ENCODE data around the gene EGF. TPM values are rescaled to one million over a fixed set of nuclear protein-coding genes. Genes with fewer than 3 reads are reported as not detected.

Gene EGF
- under 1 TPM in 2 of 4 donors, not detected in 2; 0.09 to 0.12 TPM for total RNA-seq

DNA sequence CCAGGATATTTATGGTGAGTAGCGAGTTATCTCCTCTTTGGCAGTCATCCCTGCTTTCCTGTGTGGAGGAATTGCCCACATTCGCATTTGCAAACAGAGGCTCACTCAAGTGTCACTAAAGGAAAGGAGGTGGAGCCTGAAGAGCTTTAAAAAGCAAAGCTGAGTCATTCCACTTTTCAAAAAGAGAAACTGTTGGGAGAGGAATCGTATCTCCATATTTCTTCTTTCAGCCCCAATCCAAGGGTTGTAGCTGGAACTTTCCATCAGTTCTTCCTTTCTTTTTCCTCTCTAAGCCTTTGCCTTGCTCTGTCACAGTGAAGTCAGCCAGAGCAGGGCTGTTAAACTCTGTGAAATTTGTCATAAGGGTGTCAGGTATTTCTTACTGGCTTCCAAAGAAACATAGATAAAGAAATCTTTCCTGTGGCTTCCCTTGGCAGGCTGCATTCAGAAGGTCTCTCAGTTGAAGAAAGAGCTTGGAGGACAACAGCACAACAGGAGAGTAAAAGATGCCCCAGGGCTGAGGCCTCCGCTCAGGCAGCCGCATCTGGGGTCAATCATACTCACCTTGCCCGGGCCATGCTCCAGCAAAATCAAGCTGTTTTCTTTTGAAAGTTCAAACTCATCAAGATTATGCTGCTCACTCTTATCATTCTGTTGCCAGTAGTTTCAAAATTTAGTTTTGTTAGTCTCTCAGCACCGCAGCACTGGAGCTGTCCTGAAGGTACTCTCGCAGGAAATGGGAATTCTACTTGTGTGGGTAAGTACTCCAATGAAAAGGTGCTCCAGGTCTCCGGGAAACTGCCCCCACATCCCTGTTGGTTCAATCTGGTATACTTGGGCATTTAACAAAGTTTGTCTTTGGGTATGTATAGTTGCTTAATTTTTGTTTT, at the start of gene EGF:
TSS of gene EGF (plus strand) at position 178 of the 890 bp plus-strand sequence. CDS start at position 631, 453 bp downstream.
- TF ChIP-seq, protein P1, sequence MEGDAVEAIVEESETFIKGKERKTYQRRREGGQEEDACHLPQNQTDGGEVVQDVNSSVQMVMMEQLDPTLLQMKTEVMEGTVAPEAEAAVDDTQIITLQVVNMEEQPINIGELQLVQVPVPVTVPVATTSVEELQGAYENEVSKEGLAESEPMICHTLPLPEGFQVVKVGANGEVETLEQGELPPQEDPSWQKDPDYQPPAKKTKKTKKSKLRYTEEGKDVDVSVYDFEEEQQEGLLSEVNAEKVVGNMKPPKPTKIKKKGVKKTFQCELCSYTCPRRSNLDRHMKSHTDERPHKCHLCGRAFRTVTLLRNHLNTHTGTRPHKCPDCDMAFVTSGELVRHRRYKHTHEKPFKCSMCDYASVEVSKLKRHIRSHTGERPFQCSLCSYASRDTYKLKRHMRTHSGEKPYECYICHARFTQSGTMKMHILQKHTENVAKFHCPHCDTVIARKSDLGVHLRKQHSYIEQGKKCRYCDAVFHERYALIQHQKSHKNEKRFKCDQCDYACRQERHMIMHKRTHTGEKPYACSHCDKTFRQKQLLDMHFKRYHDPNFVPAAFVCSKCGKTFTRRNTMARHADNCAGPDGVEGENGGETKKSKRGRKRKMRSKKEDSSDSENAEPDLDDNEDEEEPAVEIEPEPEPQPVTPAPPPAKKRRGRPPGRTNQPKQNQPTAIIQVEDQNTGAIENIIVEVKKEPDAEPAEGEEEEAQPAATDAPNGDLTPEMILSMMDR (IDR thresholded peaks at IDR 0.05) = no peak
- ATAC-seq (ENCODE audit: low FRiP score) = no peak
- no peak for DNase-seq (ENCODE audit: low spot score)

DNA sequence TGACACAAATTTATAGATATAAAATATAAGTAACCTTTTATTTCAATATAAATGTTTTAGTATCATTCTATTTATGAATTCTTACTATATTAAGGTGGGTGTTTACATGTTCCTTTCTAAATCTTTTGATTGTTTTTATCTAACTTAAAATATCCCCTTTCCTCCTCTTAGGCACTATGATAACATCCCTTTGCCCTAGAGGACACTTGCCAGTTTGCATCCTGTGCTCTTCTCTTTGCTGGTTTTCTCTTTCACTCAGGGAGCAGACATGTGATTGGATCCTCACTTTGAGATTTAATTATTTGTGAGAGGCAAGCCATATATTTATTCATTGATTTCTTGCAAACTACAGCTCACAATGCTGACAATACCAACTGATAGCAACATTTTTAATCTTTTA, 48.5 kb upstream of the EGF start:
- DNase-seq (ENCODE audit: low spot score) = no peak
- TF ChIP-seq, protein P1 (IDR thresholded peaks at IDR 0.05) = no peak
- ATAC-seq (ENCODE audit: low FRiP score) = no peak

DNA sequence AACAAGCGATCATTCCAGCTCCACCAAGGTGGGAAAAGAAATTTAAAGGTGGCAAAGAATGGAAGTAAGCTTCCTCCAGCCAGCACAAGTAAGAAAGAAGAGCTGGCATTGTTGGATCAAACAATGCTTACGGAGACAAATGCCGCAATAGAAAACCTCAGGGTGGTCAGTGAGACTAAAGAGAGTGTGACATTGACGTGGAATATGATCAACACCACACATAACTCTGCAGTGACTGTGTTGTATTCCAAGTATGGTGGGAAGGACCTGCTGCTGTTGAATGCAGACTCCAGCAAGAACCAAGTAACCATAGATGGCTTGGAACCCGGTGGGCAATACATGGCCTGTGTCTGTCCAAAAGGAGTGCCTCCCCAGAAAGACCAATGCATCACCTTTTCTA, 42.6 kb upstream of the EGF start:
- DNase-seq (ENCODE audit: low spot score) (no peak), ATAC-seq (ENCODE audit: low FRiP score) (no peak)
- TF ChIP-seq, protein P1 (IDR thresholded peaks at IDR 0.05) = no peak

DNA sequence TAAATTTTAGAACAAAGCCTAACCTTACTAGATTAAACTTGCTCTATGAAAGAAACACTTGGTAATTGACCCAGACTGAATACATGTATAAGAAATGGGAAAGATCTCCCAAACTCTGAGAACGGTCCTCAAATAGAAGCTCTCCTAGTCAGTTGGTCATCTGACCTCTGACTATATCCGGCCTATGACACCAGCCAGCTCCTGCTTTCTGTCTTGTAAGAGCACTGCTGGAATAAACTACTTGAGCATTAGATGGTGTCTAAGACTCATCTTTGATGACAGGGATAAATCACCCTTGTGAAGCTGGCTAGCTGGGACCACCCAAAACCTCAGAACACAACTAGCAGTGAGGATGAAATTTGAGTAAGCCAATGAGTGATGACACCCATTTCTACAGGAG, 40.6 kb upstream of the EGF start:
- ATAC-seq (ENCODE audit: low FRiP score) (no peak), DNase-seq (ENCODE audit: low spot score) (no peak)
- TF ChIP-seq, protein P1 (IDR thresholded peaks at IDR 0.05) = no peak

DNA sequence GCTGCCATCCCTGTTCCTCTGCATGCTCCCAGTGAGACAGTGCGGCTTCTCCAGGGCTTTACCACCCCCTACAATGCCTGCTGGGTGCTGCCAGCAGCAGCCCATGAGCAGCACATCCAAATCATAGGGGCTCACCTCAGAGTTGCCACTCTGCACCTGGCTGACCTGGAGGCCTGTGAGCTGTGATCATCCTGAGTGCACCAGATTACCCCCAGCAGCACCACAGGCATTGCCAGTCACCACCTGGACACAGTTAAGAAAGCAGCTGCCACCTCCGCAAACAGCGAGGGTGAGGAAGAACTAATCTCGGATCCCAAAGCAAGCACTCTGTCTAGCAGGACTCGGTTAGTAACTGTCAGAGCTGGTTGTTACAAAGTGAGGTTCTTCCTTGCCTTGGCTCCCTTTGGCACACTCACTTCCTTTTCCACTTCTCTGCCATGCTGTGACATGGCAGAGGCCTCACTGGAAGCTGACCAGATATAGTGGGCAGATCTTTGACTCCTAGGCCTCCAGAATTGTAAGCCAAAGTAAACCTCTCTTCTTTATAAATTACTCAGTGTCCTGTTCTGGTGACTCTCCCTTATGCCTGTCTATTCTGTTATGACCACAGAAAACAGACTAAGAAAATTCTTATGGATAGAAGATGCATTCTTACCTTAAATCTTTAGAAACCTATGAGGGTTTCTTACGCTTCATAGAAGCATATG, 39.6 kb upstream of the EGF start:
- TF ChIP-seq, protein P1 (IDR thresholded peaks at IDR 0.05) = no peak
- no peak for ATAC-seq (ENCODE audit: low FRiP score)
- DNase-seq (ENCODE audit: low spot score) = no peak

DNA sequence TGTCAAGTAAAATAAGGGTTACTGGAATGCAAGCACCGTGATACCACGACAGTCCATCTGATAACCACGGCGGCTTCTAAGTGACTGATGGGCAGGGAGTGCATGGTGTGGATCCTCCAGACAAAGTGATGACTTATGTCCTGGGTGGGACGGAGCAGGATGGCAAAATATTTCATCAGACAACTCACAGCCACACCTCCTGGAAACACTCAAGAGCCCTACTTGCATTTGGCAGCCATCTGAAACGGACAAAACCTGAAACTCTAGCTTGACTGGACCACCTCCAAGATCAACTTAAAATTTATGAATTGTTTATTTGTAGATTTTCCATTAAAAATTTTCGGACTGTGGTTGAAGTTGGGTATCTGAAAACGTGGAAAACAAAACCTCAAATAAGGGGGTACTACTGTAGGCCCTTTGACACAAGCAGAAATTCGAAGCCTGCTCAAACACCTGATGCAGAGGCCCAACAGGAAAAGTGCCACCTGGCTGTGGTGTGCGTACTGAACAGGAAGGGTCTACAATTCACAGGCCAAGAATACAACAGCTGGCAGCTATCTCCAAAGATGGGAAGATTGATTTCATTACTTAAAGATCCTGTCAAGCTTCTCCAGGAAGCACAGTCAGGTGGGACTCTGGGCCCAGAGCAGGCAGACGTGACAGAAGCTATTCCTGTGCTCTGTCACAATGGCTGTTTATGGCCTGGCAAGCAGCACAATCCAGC, 38.7 kb upstream of the EGF start:
- DNase-seq (ENCODE audit: low spot score) (no peak), ATAC-seq (ENCODE audit: low FRiP score) (no peak)
- TF ChIP-seq, protein P1 (IDR thresholded peaks at IDR 0.05) = no peak
